ENCODE data around the gene TACC3.
"Not testable (repeated sequence)": the region's sequence is repeated elsewhere in the genome, so short reads cannot be mapped to it uniquely, and the experiment has no call there.

TACC3 gene

DNA sequence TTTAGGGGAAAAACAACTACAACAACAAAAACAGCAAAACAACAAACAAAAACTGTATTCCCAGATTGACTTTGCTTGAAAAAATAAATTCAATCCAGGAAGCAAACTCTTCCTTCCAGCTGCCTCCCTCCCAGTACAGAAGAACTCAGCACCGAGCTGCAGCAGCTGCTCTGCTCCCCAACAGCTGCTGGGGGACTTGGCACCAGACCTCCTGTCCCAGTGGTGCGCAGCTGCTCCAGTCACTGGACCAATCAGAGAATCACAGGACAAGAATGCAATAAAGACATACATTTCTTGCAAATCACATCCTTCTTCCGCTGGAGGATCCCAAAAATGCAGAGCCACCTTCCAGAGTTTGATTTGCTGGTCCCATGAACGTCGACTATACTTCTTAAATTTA is 25.4 kb upstream of the TACC3 start:
- in situ Hi-C loops (cut with MboI; ENCODE audit: low pct_unique_long_range_greater_than_20kb, low sequenced_read_pairs): no loop called here
- no peak for DNase-seq

DNA sequence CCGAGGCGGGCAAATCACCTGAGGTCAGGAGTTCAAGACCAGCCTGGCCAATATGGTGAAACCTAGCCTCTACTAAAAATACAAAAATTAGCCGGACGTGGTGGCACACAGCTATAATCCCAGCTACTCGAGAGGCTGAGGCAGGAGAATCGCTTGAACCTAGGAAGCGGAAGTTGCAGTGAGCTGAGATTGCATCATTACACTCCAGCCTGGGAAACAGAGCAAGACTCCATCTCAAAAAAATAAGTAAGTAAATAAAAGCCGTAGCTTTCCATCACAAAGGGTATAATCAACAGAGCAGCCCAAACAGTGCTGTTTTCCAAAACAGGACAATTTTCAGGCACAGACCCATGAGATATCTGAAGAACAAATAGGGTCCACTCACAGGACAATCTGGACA is 19.6 kb upstream of the TACC3 start:
- DNase-seq; in situ Hi-C loops (cut with MboI; ENCODE audit: low pct_unique_long_range_greater_than_20kb, low sequenced_read_pairs): not testable (repeated sequence)

DNA sequence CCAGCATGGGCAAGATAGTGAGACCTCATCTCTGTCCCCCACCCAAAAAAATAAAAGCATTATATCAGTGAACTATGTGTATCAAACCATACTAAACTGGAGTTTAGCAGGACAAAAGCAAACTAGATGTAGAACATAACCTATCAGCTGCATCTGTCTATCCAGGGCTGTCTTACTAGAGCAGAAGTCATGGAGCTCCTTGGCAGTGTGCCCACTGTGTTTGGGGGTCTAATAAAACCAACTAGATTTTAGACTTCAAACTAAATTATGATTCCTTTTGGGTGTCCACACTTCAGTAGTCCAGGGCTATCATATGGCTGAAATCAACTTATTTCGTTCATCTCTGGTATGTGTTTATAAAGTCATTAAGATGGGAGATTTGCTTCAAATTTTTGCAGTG is 17.5 kb upstream of the TACC3 start:
- DNase-seq: no peak
- in situ Hi-C loops (cut with MboI; ENCODE audit: low pct_unique_long_range_greater_than_20kb, low sequenced_read_pairs): no loop called here

DNA sequence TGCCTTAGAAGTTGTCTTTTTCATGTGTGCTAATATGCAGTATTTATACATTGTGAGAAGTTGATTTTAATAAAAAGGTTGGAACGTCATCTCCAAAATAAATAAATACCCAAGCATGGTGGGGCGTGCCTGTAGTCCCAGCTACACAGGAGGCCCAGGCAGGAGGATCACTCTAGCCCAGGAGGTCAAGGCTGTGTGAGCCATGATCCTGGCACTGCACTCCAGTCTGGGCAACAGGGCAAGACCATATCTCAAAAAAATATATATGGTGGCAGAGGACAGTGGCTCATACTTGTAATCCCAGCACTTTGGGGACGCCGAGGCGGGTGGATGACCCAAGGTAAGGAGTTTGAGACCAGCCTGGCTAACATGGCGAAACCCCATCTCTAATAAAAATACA is 15.6 kb upstream of the TACC3 start:
- in situ Hi-C loops (cut with MboI; ENCODE audit: low pct_unique_long_range_greater_than_20kb, low sequenced_read_pairs): no loop called here
- no peak for DNase-seq

DNA sequence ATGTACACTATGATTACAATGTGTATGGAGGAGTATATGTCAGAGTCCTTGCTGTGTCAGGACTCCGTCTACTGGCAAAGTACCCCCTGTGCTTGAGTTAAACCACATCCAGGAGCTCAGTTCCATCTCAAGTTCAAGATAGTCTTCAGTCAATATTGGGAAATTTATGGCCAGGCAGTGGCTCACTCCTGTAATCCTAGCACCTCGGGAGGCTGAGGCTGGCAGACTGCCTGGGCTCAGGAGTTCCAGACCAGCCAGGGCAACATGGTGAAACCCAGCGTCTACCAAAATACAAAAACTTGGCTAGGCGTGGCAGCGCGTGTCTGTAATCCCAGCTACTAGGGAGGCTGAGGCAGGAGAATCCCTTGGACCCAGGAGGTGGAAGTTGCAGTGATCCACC is 15.0 kb upstream of the TACC3 start:
- no peak for DNase-seq
- in situ Hi-C loops (cut with MboI; ENCODE audit: low pct_unique_long_range_greater_than_20kb, low sequenced_read_pairs): no loop called here

DNA sequence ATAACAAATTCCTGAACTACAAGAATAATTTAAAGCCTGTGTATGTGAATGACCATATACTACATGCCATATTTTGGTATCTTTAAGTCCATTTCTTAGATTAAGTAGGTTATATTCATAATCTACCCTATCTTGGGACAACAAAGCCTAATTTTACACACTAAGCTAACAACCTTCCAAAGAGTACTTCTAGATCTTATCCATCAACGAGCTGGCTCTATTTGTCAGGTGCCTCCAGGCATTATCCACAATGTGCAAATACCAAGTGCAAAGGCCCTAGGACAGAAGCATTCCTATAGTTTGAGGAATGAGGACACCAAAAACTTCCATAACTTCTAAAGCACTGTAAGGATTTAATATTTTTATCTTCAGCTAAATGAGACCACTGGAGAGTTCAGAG is 12.7 kb upstream of the TACC3 start:
- DNase-seq: no peak
- in situ Hi-C loops (cut with MboI; ENCODE audit: low pct_unique_long_range_greater_than_20kb, low sequenced_read_pairs): no loop called here

DNA sequence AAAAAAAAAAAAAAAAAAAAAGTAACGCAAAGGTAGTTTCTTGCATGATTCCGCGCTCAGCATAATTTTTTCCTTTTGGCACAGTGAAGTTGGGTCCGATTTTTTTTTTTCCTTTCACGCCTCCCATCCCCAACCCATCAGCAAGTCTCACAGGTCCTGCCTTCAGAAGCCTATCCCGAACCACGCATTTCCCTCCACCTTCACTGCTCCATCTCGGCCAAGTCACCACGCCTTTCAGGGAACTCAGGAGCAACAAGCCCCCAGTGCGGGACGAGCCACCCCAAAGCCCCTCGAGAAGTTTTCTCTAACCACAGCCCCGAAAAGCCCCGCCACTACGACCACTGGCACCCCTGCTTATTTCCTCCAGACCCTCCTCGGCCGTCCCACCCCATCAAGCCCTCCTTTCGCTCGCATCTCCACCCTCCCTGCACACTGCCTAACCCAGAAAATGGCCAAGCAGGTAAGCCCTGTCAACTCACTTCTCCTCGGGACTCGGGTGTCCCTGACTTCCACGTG is 10.2 kb upstream of the TACC3 start:
- no peak for DNase-seq
- in situ Hi-C loops (cut with MboI; ENCODE audit: low pct_unique_long_range_greater_than_20kb, low sequenced_read_pairs): no loop called here

DNA sequence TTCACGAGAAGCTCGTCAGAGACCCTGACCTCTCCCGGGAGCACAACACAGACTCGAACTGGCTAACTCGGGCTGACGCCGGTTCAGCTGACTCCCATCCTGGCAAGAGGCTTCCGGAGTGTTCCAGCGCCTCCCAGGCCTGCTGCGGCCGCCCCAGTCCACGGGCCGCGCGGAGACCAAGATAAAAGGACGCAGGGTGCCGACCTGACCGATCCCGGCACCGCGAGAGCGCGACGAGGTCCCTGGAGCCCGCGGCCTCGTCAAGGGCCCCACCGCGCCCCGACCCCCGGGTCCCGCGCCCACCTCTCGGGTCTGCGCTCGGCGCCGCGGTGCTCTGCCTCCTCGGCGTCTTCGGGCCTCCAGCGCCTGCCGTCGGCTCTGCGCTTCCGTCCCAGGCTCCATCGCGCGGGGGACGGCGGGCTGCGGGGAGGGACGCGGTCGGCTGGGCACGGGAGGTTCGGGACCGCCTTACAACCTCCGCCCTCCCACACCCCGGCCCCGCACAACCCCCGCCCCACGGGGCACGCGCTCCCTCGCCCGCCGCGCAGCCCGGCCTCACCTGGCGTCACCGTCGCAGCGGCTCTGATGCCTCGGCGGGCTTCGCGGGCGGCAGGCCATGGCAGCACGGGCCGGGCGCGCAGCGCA is 9.6 kb upstream of the TACC3 start:
- peak; percentile 39 for DNase-seq
- in situ Hi-C loops (cut with MboI; ENCODE audit: low pct_unique_long_range_greater_than_20kb, low sequenced_read_pairs): no loop called here

DNA sequence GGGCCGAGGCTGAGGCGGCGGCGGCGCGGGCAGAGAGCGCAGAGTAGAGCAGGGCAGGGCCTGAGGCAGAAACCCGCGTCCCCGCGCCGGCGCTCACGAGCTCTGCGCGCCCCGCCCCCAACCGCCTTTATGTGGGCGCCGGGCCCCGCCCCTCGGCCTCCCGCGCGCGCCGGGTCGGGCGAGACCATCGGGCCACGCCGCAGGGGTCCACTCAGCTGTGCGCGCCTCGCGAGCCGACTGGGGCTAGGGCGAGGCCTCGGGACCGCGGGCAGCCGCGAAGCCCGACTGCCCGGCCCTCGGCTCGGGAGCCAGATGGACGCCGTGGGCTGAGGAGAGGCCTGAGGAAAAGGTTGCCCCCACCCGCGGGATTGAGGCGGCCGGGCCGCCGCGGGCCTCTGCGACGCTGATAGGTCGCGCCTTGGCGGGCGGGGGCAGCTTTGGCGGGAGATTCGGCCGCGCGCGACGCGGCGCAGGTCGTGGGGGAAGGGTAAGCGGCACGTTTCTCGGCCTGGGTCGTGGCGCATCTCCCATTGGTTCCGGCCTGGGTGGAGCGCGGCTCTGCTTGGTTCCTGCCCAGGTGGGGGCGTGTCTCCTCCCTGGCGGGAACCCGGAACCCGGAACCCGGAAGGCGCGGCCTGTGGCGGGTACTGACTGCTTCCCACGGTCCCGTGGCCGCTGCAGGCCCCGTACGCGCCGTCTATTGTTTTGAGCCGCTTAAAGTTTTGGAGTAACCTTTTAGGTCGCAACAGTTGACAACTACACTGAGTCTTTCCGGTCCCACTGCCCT is 8.9 kb upstream of the TACC3 start, which contains the start of gene SLBP:
SLBP (minus strand) TSS at position 104 of the 787 bp plus-strand sequence. CDS start 131 bp downstream, outside the sequence.
- DNase-seq: peak; percentile 98
- in situ Hi-C loops (cut with MboI; ENCODE audit: low pct_unique_long_range_greater_than_20kb, low sequenced_read_pairs): no loop called here

DNA sequence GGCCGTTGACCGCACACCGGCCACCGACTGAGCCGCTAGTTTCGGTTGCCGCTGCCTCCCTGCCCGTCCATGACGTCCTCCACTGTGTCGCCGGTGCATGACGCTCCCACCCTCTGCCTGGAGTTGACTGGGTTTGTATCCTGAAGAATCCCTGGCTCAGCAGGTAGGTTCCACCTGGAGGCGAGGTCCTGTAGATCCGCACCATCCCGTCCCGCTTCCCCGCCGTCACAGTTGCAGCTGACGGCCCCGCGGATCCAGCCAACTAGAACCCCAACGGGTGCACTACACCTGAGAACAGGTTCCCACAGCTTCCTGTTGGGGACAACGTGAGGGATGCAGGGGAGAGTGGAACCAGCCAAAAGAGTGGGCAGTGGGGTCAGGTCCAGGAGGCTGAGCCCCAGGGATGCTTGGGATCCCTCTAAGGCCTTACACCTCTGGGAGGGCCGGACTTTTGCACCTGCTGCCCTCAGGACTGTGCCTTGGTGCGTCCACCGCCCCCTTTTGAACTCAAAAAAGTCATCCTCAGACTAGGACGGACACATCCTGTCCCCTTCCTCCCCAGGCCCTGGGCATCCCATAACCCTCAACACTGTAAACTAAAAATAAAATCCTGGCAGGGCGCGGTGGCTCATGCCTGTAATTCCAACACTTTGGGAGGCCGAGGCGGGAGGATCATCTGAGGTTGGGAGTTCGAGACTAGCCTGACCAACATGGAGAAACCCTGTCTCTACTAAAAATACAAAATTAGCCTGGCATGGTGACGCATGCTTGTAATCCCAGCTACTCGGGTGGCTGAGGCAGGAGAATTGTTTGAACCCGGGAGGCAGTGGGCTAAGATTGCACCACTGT is 8.1 kb upstream of the TACC3 start:
- in situ Hi-C loops (cut with MboI; ENCODE audit: low pct_unique_long_range_greater_than_20kb, low sequenced_read_pairs): no loop called here
- no peak for DNase-seq

DNA sequence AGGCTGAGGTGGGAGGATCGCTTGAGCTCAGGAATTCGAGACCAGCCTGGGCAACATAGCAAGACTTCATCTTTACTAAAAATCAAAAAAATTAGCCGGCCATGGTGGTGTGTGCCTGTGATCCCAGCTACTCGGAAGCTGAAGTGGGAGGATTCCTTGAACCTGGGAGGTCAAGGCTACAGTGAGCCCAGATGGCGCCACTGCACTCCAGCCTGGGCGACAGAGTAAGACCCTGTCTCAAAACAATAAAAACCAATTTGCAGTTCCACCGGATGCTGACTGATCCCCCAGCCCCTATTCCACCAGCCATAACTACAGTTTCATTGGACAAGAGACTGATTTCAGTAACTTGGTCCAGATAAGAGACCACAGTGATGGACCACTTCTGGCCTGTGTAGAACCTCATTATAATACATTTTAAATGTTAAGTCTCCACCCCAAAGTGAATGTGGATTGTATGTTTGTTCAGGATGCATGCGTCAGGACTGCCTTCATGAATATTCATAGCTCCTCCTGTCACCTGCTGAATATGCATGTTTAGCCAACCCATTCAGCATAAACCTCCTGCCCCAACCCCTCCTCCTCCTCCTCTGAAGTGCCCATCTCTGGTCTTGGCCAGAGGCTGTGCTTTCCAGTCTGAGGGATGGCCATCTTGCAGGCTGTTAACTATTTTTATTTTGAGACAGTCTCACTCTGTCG is 6.9 kb upstream of the TACC3 start:
- DNase-seq: peak; percentile 20
- in situ Hi-C loops (cut with MboI; ENCODE audit: low pct_unique_long_range_greater_than_20kb, low sequenced_read_pairs): no loop called here

DNA sequence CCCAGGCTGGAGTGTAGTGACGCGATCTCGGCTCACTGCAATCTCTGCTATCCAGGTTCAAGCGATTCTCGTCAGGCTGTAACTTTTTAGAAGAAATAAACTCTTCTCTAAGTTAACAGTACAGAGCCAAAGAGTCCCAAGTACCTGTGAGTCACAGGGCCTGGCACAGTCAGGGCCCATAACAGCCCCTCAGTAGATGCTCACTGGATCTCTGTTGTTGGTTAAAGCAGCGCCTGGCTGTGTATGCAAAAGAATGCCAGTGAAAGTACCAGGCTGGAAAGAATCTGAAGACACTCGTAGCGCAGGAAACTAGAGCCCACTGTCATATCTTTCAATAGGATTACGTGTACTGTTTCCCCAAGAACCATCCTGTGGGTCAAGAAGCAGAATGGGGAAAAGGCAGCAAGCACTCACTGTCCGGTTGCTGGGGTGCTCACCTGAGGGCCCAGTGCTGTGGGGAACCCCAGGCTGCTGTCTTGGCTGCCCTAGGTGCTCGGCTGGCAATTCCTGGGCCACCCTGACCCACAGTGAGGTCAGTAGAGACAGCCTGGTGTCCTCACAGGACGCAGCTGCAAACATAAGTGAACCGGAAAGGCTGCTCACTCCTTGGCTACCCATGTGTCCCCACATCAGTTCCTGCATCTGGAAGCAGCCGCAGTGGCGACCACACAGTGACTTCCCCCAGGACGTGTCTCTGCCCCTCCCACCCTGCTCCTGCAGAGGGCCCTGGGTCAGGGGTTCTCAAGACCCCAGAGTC is 6.1 kb upstream of the TACC3 start:
- in situ Hi-C loops (cut with MboI; ENCODE audit: low pct_unique_long_range_greater_than_20kb, low sequenced_read_pairs): no loop called here
- peak; percentile 69 for DNase-seq

DNA sequence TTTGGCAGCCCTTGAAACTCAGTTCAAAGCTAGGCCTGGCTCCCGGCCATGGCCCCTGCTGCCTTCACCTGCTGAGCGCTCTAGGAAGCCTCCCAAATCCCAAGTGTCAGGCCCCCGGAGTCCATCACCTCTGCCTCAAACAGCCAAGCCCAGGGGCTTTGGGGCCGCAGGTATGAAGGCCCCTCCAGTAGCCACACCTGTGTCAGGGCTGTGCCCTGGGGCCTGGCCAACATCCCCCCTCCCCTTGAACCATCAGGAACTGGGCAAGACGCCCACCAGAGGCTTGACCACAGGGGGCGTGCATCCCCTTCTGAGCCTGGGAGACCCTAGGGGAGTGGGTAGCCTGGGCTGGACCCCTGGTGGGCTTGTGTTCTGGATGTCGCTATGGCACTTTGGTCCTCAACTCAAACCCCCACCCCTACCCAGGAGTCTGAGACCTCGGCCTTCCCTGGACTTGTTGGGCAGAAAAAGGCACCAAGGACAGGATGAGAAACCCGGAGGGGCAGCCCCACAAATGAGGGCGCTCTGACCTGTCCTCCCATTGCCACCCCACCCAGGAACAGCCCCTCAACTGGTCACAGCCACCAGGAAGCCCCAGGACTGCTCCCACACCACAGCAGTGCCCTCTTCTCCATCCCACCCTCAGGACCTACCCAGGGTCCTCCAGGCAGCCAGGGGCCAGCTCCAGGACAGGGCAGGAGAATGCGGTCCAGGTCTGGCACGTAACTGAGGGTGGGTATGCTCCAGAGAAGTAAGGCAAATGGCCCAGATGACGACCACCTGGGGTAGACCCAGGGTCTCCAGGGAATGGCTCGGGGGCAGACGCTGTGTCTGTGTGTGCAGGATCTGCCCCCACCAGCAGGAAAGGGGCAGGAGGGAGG is 5.0 kb upstream of the TACC3 start:
- no peak for DNase-seq
- in situ Hi-C loops (cut with MboI; ENCODE audit: low pct_unique_long_range_greater_than_20kb, low sequenced_read_pairs): no loop called here

DNA sequence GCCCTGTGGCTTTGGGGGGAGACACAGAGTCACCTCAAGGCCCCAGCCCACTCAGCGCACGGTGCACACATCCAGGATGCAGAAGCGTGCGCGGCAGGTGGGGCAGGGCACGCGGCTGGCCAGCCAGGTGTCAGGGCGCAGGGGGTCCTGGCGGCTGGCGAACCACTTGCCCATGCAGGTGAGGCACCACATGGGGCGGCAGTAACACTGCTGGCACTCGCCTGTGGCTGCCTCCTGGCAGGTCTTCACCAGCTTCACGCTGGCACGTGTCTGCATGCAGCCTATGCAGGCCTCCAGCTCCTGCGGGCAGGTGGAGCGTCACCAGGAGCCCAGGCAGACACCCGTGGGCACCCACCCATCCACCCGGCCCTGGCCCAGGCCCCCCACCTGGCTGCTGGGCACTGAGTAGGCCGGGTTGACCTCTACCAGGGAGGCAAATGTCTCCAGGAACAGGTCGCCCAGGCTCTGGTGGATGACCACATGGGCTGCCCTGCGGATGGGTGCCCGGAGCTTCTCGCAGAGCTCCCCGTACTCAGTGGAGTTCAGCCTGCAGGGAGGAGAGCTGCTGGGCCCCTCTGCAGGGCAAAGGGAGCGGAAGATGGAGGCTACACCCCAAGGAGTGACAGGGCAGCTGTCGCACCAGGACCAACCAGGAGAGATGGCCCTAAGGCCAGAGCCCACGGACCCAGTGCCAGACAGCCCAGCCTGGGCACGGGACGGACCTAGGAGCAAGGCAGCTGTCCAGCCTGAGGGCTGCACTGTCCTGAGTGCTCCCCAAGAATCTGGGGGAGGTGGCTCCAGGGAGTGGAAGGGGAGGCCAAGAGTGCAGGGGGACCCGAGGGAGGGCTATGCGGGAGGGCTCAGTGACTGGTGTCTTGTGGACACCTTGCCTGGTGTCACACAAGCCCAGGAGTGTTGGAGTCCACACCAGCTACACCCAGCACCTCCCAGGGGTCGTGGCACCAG is 3.9 kb upstream of the TACC3 start:
- in situ Hi-C loops (cut with MboI; ENCODE audit: low pct_unique_long_range_greater_than_20kb, low sequenced_read_pairs): no loop called here
- DNase-seq: no peak

DNA sequence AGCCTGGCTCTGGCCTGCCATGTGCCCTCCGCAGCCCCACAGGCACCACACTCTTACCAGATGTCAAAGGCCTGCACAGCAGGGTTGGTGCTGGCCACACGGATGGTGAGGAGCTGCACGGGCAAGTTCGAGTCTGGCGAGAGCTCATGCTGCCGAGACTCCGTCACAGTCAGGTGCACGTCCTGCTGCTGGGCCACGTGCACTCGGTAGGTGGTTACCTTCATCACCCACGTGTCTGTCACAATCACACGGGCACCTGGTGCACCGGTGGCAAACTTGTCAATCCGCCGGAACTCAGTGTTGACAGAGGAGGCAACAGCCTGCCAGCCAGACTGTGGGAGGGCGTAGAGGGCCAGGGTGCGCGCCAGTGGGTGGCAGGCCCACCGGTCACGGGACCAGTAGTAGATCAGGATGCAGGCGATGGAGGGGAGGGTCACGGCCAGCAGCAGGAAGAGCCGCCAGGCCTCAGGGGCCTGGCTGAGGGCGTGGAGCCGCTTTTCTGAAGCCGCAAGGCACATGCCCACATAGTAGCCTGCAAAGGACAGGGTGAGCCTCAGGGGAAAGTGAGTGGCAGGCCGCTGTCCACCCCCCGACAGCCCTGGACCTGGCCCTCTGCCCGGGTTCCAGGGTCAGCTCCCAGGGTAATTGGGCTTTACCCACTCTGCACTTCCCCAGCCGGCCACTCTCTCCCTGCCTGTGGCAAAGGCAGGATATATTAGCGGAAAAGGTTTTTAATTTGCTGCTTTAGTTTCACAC is 3.0 kb upstream of the TACC3 start:
- no peak for DNase-seq

More for the DNA sequence above, 3.0 kb upstream of the TACC3 start:
- in situ Hi-C loops (cut with MboI; ENCODE audit: low pct_unique_long_range_greater_than_20kb, low sequenced_read_pairs): no loop called here
